Breast epithelium (tissue), 3 donors: ENCODE results near the gene HRH3.

Experiments used
- CTCF ChIP-seq, 3 donors: fragments of 450-650 bp; IDR thresholded peaks; one replicate each; pipeline ENCODE4 v1.5.1; 2016 to 2017; ENCODE audit warnings: antibody characterized with exemption in 3 of 3, mild to moderate bottlenecking in 3 of 3, moderate library complexity in 3 of 3
- POLR2A ChIP-seq: fragments of 450-650 bp; IDR thresholded peaks from one replicate; pipeline ENCODE4 v1.6.1; 2016; ENCODE audit warnings: antibody characterized with exemption, mild to moderate bottlenecking, moderate library complexity
- POLR2AphosphoS5 ChIP-seq, 3 donors: sonication (generic); formaldehyde crosslinking; IDR thresholded peaks; one replicate each; pipeline ENCODE4 v1.6.1; 2017; ENCODE audit warnings: antibody characterized with exemption in 3 of 3

DNA sequence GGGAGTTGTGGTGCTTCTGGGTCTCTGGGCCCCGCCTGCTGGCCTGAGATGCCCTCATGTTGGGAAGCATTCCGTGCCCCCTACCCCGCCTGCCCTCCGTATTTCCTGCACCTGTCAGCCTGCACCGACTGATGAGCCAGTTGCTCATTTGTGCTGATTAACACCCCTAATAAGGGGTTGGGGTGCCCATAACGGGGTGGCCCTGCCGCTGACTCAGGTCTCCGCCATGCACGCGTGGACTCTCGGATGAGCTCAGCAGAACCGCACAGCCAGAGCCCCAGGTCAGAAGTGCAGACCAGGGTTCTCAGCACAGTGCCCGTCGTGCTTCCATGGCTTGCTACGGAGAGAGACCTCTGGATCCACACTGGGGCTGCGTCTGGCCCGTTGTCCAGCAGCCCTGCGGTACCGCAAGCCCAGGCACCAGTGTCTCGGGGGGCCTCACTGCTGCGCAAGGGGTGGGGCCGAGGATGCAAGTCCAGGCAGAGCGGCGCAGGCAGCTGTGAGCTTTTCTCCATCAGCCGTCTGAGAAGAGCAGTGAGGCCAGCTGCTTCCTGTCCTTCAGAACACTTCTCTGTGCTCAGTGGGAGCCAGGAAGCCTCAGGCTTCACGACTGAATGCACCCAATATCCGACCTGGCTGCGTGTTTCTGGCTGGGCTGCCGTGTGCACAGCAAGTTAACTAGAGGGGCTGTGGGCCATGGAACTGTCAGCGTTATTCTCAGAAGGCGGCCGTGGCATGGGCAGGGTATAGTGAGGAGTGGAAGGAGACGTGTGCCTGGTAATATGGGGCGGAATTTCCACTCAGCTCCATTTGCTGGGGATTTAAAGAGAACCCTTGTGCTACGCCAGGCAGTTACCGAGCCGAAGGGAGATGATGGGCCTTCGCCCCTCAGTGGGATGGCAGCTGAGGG, 18.6 kb downstream of the HRH3 start:
- TF ChIP-seq CTCF (IDR thresholded peaks at IDR 0.05) = no peak
- TF ChIP-seq POLR2AphosphoS5 (IDR thresholded peaks at IDR 0.05) = no peak
- TF ChIP-seq POLR2A = no peak
